ENCODE results near the gene PPP1R3D.
"Not testable (repeated sequence)": the region's sequence is repeated elsewhere in the genome, so short reads cannot be mapped to it uniquely, and the experiment has no call there.

The PPP1R3D gene, protein sequence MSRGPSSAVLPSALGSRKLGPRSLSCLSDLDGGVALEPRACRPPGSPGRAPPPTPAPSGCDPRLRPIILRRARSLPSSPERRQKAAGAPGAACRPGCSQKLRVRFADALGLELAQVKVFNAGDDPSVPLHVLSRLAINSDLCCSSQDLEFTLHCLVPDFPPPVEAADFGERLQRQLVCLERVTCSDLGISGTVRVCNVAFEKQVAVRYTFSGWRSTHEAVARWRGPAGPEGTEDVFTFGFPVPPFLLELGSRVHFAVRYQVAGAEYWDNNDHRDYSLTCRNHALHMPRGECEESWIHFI

GRCh38 chr20:59940129-59940955 is at the start of gene PPP1R3D, which contains the start of gene FAM217B:
Gene PPP1R3D, minus strand, starts transcription at chr20:59940305. Its CDS starts 374 bp downstream, at chr20:59939931.
Gene FAM217B, plus strand, starts transcription at chr20:59940389. Its CDS starts 3,555 bp downstream, at chr20:59943944.
- peak; percentile 94 for DNase-seq

GRCh38 chr20:59988141-59988540 is 48.0 kb upstream of the PPP1R3D start:
- DNase-seq, result no peak

DNA sequence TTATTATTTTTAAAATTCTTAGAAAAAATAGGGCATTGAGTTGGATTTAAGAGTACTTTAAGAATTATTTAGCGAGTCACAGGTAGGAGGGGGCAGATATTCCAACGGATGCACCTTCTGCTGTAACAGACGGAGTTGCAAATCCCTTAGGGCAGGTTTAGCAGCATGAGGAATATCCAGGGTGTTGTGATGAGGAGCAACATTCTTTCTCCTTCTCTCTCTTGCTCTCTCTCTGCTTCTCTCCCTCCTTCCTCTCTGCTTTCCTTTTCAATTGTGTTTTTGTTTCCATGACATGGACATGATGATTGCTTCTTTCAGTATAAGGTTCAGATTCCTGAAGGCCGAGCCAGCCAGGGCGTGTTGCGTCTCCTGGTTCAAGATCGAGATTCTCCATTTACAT is 47.0 kb upstream of the PPP1R3D start:
- DNase-seq, result no peak

DNA sequence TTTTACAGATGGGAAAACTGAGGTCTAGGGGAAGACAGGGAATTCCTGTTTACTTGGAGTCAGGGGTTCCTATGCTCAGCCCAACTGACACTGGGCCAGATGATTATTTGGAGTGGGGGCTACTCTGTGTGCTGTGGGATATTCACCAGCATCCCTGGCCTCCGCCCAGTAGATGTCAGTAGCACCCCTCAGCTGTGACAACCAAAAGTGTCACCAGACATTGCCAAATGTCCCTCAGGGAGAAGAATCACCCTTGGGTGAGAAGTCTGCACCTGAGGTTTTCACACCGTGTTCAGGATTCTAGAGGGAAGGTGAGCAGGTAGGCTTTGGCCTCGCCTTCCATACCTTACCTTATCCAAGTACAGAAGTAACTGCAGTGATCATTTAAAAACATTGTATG is 45.8 kb upstream of the PPP1R3D start:
- peak; percentile 27 for DNase-seq

DNA sequence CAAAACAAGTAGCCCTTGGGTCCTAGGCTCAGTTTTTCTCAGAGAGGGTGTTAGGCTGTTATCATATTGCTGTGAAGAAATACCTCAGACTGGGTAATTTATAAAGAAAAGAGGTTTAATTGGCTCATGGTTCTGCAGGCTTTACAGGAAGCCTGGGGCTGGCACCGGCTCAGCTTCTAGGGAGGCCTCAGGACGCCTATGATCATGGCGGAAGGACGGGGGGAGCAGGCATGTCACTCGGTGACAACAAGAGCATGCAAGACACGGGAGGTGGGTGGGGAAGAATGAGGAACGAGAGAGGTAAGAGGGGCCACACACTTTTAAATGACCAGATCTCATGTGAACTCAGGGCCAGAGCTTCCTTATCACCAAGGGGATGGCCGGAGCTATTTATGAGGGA is 45.1 kb upstream of the PPP1R3D start:
- no peak for DNase-seq

DNA sequence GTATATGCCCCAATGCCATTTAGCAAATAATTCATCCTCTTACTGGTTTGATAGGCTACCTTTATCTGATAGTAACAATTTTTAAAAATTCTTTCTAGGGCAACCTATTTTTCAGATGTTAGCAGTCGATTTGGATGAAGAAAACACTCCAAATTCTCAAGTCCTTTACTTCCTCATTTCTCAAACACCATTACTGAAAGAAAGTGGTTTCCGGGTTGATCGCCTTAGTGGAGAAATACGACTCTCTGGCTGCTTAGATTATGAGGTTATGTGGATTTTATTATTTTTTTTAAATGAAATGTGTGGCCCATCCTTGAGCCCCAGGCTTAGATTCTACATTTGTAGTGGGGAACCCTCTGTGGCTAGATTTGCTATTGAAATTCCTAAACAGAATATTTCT is 44.4 kb upstream of the PPP1R3D start:
- DNase-seq, result no peak

DNA sequence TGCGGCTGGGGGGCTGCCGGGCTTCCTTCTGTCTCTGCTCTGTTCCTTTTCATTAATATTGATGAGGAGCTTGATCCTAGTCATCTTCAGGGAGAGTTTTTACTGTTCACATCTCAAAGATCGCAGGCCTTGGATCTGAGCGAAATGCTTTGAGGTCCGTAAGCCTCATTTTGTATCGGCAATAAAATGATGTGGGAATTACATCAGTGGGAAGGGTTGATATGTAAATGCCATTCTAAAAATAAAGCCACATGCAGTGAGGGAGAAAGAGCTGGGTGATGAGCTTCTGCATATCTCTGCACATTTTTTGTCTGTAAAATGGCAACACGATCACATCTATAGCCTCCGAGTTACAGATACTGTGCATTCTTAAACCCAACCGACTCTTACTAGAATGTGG is 43.0 kb upstream of the PPP1R3D start:
- DNase-seq, result no peak

DNA sequence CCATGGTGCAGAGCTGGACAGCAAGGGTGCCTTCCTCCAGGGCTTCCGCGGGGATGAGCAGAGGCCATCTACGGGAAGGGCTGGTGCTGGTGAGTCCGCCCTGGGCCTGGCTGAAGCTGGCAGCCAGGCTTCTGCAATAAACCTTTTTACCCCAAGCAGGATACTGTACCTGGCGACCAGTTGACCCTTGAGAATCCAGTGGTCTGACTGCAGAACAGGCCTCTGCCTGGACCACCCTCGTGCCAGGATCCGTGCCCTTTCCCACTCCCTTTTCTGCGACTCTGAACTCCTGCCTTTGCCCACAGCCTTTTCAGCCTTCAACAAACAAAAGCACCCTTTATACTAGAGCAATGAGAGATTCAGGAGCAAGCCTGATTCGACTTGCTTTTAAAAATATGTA is 37.0 kb upstream of the PPP1R3D start:
- no peak for DNase-seq

- no peak for DNase-seq
Observed at GRCh38 chr20:59976156-59976782, 36.2 kb upstream of the PPP1R3D start.

GRCh38 chr20:59972037-59972801 is 32.1 kb upstream of the PPP1R3D start:
- no peak for DNase-seq

GRCh38 chr20:59971428-59971827 is 31.3 kb upstream of the PPP1R3D start:
- no peak for DNase-seq

DNA sequence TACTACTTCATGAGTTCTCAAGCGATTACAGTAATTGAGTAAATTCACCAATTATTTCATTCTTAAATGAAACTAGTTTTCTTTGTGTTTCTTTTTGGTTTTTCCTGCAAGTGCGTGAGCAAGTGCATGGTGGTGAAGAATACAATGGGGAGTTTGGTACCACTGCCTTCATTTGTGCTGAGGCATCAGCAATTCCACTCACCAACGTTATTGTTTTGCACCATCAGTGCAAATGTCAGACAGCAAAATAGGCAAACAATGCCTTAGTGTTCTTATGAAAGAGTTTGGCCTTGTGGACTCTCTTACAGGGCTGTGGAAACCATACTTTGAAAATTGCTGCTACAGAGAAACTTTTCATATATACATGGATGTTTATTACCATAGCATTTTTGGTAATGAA is 26.3 kb upstream of the PPP1R3D start:
- DNase-seq, result no peak

GRCh38 chr20:59962155-59962554 is 22.1 kb upstream of the PPP1R3D start:
- DNase-seq, result no peak

DNA sequence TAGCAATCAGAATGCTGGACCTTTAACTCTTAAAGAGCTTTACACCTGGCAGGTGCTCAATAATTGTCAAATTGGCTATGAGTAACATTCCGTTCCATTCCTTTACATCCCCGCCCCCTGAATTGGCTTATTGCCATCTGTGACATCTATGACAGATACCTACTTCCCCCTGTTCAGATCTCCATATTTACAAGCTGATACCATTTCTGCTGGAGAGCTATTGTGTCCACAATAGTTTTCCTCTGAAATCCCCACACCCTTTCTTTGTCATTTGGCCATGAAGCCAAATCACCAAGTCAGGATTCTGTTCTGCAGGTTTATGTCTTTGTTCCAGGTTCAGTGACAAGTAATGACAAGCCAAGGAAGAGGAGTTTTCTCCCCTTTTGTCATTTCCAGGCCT is 21.3 kb upstream of the PPP1R3D start:
- DNase-seq, result no peak

DNA sequence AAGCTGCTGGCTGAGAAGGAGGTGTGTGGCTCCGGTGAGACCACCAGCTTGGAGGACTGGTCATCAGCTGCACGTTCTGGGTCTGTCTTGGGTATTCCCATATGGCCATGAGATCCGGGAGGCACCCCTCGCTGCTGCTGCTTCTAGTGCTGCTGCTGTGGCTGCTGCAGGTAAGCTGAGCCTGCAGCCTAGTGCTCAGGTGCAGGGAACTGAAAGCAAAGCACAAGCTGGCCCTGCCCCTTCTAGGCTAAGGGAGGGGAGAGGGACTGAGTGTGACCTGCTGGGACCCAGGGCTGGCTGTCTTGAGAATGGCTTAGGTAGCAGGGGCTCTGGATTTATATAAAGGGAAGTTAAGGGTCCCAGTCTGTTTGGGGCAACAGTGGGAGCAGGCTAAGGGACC is 18.5 kb upstream of the PPP1R3D start:
- no peak for DNase-seq

DNA sequence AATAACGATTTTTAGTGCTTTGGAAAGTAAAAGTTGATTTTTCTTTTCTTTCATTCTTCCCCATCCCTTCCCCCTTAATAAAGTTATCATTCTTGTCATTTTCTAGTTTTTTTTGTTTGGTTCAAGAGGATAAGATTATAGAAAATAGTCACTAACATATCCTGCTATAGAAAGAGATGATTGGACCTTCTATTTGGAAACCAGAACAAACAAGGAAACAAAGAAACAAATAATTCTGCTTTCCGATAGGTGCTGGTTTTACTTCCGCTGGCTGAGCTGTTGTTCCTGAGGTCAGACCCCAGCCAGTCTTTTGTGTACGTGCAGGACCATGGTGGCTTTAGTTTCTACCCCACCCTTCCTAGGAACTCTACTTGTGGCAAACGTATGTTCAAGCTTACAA is 18.0 kb upstream of the PPP1R3D start, which contains the start of gene CDH26:
CDH26 (plus strand) TSS at position 301 of the 400 bp plus-strand sequence. CDS start 304 bp downstream, outside the sequence.
- no peak for DNase-seq

GRCh38 chr20:59957568-59957967 is 17.5 kb upstream of the PPP1R3D start:
- DNase-seq, result not testable (repeated sequence)

GRCh38 chr20:59955131-59955796 is 15.2 kb upstream of the PPP1R3D start:
- DNase-seq, result no peak

GRCh38 chr20:59954718-59955117 is 14.6 kb upstream of the PPP1R3D start:
- DNase-seq, result no peak

- DNase-seq, result no peak
Observed at GRCh38 chr20:59949911-59950310, 9.8 kb upstream of the PPP1R3D start.

- no peak for DNase-seq
Observed at GRCh38 chr20:59948828-59949720, 9.0 kb upstream of the PPP1R3D start.

Measured in stimulated activated CD8-positive, alpha-beta memory T cell treated with anti-CD3 and anti-CD28 coated beads, Interleukin-4, amount 100 ng/mL, for 48 hours (primary cell).